HG03457 (cell line): ENCODE results near the gene CACNA1G.

Experiments
- ATAC-seq: cut with Tn5 transposase; IDR thresholded peaks from one replicate; pipeline ENCODE4 v1.9.1; 2021; ENCODE audit warnings: moderate number of reproducible peaks; ENCODE audit not compliant: unreplicated experiment

Gene CACNA1G

GRCh38 chr17:50564916-50565315 lies 4.4 kb downstream of the CACNA1G start:
- ATAC-seq, result no peak

- no peak for ATAC-seq
Observed at GRCh38 chr17:50565402-50566350, 5.2 kb downstream of the CACNA1G start.

- no peak for ATAC-seq
Observed at GRCh38 chr17:50566886-50567285, 6.4 kb downstream of the CACNA1G start.

- no peak for ATAC-seq
Observed at GRCh38 chr17:50568659-50569058, 8.1 kb downstream of the CACNA1G start.

GRCh38 chr17:50569592-50569991 lies 9.1 kb downstream of the CACNA1G start:
- ATAC-seq, result no peak

GRCh38 chr17:50570032-50570431 lies 9.5 kb downstream of the CACNA1G start:
- no peak for ATAC-seq

- ATAC-seq, result no peak
Observed at GRCh38 chr17:50570528-50570927, 10.0 kb downstream of the CACNA1G start.

GRCh38 chr17:50571681-50572080 lies 11.2 kb downstream of the CACNA1G start:
- ATAC-seq, result no peak

GRCh38 chr17:50572541-50572940 lies 12.0 kb downstream of the CACNA1G start:
- ATAC-seq, result no peak

GRCh38 chr17:50573866-50574611 lies 13.5 kb downstream of the CACNA1G start:
- no peak for ATAC-seq

- no peak for ATAC-seq
Observed at GRCh38 chr17:50575581-50576210, 15.2 kb downstream of the CACNA1G start.

GRCh38 chr17:50576864-50577263 lies 16.3 kb downstream of the CACNA1G start:
- no peak for ATAC-seq

- ATAC-seq, result no peak
Observed at GRCh38 chr17:50577451-50577954, 17.0 kb downstream of the CACNA1G start.

GRCh38 chr17:50578173-50578572 lies 17.7 kb downstream of the CACNA1G start:
- no peak for ATAC-seq

GRCh38 chr17:50579399-50579798 lies 18.9 kb downstream of the CACNA1G start:
- ATAC-seq, result no peak

- ATAC-seq, result no peak
Observed at GRCh38 chr17:50580646-50581045, 20.1 kb downstream of the CACNA1G start.

GRCh38 chr17:50581316-50581715 lies 20.8 kb downstream of the CACNA1G start:
- ATAC-seq, result no peak

- no peak for ATAC-seq
Observed at GRCh38 chr17:50582741-50583140, 22.2 kb downstream of the CACNA1G start.

- ATAC-seq, result no peak
Observed at GRCh38 chr17:50583641-50584040, 23.1 kb downstream of the CACNA1G start.

GRCh38 chr17:50584116-50584515 lies 23.6 kb downstream of the CACNA1G start:
- no peak for ATAC-seq

GRCh38 chr17:50584749-50585148 lies 24.2 kb downstream of the CACNA1G start:
- ATAC-seq, result no peak
